HEK293T (cell line): ENCODE results near the gene C11orf21.
"Not testable (repeated sequence)": the region's sequence is repeated elsewhere in the genome, so short reads cannot be mapped to it uniquely, and the experiment has no call there.

Experiments
- CTCF ChIA-PET: fragments of 350-600 bp; formaldehyde crosslinking; extraction: SDS; loops from one replicate; lab custom pipeline; 2021; ENCODE audit warnings: antibody characterized with exemption, inconsistent platforms; lab: Yijun Ruan, JAX
- POLR2A ChIA-PET: fragments of 350-600 bp; formaldehyde crosslinking; extraction: SDS; loops from one replicate; lab custom pipeline; 2020; ENCODE audit warnings: antibody characterized with exemption, inconsistent platforms; lab: Yijun Ruan, JAX
- DNase-seq: peaks from one replicate; pipeline ENCODE4 v3.0.0; 2012; ENCODE audit warnings: mixed read lengths; ENCODE audit errors: extremely low spot score
- ARNT ChIP-seq: fragments of 450-650 bp; IDR thresholded peaks from 2 replicates; pipeline ENCODE4 v1.6.1; 2017; ENCODE audit warnings: mild to moderate bottlenecking
- BHLHE40 ChIP-seq: fragments of 450-650 bp; IDR thresholded peaks from 2 replicates; pipeline ENCODE4 v1.6.1; 2016; ENCODE audit warnings: mild to moderate bottlenecking, moderate library complexity, borderline replicate concordance
- CTBP1 ChIP-seq: fragments of 450-650 bp; IDR thresholded peaks from 2 replicates; pipeline ENCODE4 v1.6.1; 2016; ENCODE audit warnings: borderline replicate concordance
- ELF4 ChIP-seq: fragments of 450-650 bp; IDR thresholded peaks from 2 replicates; pipeline ENCODE4 v1.6.1; 2017; ENCODE audit warnings: antibody characterized with exemption
- FOXA1 ChIP-seq: fragments of 450-650 bp; IDR thresholded peaks from 2 replicates; pipeline ENCODE4 v1.6.1; 2016; ENCODE audit warnings: mild to moderate bottlenecking
- FOXK2 ChIP-seq: fragments of 450-650 bp; IDR thresholded peaks from 2 replicates; pipeline ENCODE4 v1.6.1; 2016; ENCODE audit warnings: mild to moderate bottlenecking
- FOXM1 ChIP-seq: fragments of 450-650 bp; IDR thresholded peaks from 2 replicates; pipeline ENCODE4 v1.6.1; 2017; ENCODE audit warnings: mild to moderate bottlenecking, borderline replicate concordance
- HDGF ChIP-seq: fragments of 450-650 bp; IDR thresholded peaks from 2 replicates; pipeline ENCODE4 v1.6.1; 2017; ENCODE audit warnings: antibody characterized with exemption, borderline replicate concordance
- L3MBTL2 ChIP-seq: fragments of 450-650 bp; conservative IDR thresholded peaks from 2 replicates; pipeline ENCODE4 v1.6.1; 2016; ENCODE audit warnings: mild to moderate bottlenecking
- LEF1 ChIP-seq: fragments of 450-650 bp; IDR thresholded peaks from 2 replicates; pipeline ENCODE4 v1.6.1; 2017; ENCODE audit warnings: mild to moderate bottlenecking, borderline replicate concordance
- NFRKB ChIP-seq: fragments of 450-650 bp; IDR thresholded peaks from 2 replicates; pipeline ENCODE4 v1.6.1; 2016; ENCODE audit warnings: mild to moderate bottlenecking, moderate library complexity
- PKNOX1 ChIP-seq: fragments of 450-650 bp; IDR thresholded peaks from 2 replicates; pipeline ENCODE4 v1.6.1; 2016
- SP1 ChIP-seq: fragments of 450-650 bp; IDR thresholded peaks from 2 replicates; pipeline ENCODE4 v1.6.1; 2017
- SUZ12 ChIP-seq: fragments of 450-650 bp; IDR thresholded peaks from 2 replicates; pipeline ENCODE4 v1.6.1; 2016; ENCODE audit warnings: mild to moderate bottlenecking
- TARDBP ChIP-seq: fragments of 450-650 bp; IDR thresholded peaks from 2 replicates; pipeline ENCODE4 v1.6.1; 2016
- ZNF384 ChIP-seq: fragments of 450-650 bp; IDR thresholded peaks from 2 replicates; pipeline ENCODE4 v1.6.1; 2016

The C11orf21 gene

GRCh38 chr11:2289859-2290258 is 11.9 kb downstream of the C11orf21 start:
- TF ChIP-seq ELF4, result no peak
- no peak for TF ChIP-seq CTBP1
- TF ChIP-seq FOXA1, result no peak
- no peak for TF ChIP-seq FOXM1
- no peak for TF ChIP-seq L3MBTL2
- no peak for TF ChIP-seq HDGF
- POLR2A ChIA-PET, result no interaction called here
- CTCF ChIA-PET, result no interaction called here
- no peak for DNase-seq

- ChIA-PET CTCF (no interaction called here), POLR2A (no interaction called here)
- TF ChIP-seq LEF1, result no peak
- no peak for TF ChIP-seq ELF4
- no peak for TF ChIP-seq ZNF384
- no peak for TF ChIP-seq BHLHE40
- TF ChIP-seq TARDBP, result no peak
- TF ChIP-seq SP1, result no peak
- TF ChIP-seq HDGF, result no peak
- no peak for TF ChIP-seq NFRKB
- TF ChIP-seq FOXA1, result no peak
- TF ChIP-seq FOXM1, result no peak
- no peak for TF ChIP-seq L3MBTL2
- TF ChIP-seq CTBP1, result no peak
- TF ChIP-seq SUZ12, result no peak
- TF ChIP-seq ARNT, result no peak
- TF ChIP-seq FOXK2, result no peak
- no peak for TF ChIP-seq PKNOX1
- DNase-seq, result no peak
Measured at GRCh38 chr11:2289350-2289749, 12.4 kb downstream of the C11orf21 start.

- no peak for TF ChIP-seq LEF1
- DNase-seq, result no peak
- CTCF ChIA-PET, result no interaction called here
- POLR2A ChIA-PET, result no interaction called here
Measured at GRCh38 chr11:2287091-2287490, 14.6 kb downstream of the C11orf21 start.

DNA sequence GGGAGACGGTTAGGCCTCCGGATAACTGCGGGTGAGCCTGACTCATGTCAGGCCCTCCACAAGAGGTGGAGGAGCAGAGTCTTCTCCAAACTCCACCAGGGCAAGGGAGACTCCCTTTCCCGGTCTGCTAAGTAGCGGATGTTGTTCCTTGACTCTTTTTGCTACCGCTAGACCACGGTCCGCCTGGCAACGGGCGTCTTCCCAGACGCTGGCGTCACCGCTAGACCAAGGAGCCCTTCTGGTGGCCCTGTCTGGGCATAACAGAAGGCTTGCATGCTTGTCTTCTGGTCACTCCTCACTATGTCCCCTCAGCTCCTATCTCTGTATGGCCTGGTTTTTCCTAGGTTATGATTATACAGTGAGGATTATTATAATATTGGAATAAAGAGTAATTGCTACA is 15.4 kb downstream of the C11orf21 start:
- CTCF ChIA-PET, POLR2A ChIA-PET, DNase-seq: not testable (repeated sequence)

GRCh38 chr11:2280208-2280607 is 21.5 kb downstream of the C11orf21 start:
- no peak for DNase-seq
- POLR2A ChIA-PET, result no interaction called here

GRCh38 chr11:2277933-2278523 is 23.7 kb downstream of the C11orf21 start:
- ChIA-PET CTCF (no interaction called here), POLR2A (no interaction called here)
- DNase-seq, result no peak
- no peak for TF ChIP-seq TARDBP
- TF ChIP-seq L3MBTL2, result no peak
- no peak for TF ChIP-seq FOXK2
- no peak for TF ChIP-seq FOXM1
- no peak for TF ChIP-seq NFRKB
- TF ChIP-seq ARNT, result no peak
- TF ChIP-seq ZNF384, result no peak
- TF ChIP-seq SUZ12, result no peak
- no peak for TF ChIP-seq ELF4
- no peak for TF ChIP-seq PKNOX1
- TF ChIP-seq FOXA1, result no peak
- no peak for TF ChIP-seq HDGF
- no peak for TF ChIP-seq SP1
- TF ChIP-seq LEF1, result no peak
- no peak for TF ChIP-seq BHLHE40
- no peak for TF ChIP-seq CTBP1

More at GRCh38 chr11:2280208-2280607, 21.5 kb downstream of the C11orf21 start:
- CTCF ChIA-PET, result interaction anchor here (0.6 kb wide), 1 partner anchor 162 kb away, joined by 3 read pairs; no protein-coding TSS in a partner anchor
- TF ChIP-seq L3MBTL2 (no peak), NFRKB (no peak), ARNT (no peak), LEF1 (no peak), HDGF (no peak), FOXK2 (no peak), PKNOX1 (no peak), ZNF384 (no peak), SP1 (no peak), ELF4 (no peak), TARDBP (no peak), CTBP1 (no peak), SUZ12 (no peak), BHLHE40 (no peak), FOXM1 (no peak), FOXA1 (no peak)

DNA sequence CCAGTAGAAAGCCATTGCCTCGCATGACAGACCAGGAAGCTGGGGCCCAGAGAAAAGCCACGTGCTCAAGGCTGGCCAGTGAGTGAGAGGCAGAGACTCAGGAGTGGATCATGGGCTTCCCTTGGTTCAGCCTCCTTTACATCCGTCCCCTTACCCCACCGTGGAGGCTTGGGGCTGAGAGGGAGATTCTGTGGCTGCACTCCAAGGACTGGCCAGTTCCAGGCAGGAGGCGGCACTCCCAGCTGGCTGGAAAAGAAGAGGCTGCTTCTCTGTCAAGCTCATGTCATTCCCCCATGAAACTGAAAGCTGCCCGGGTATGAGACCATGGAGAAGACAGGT is 24.7 kb downstream of the C11orf21 start:
- DNase-seq, result no peak
- TF ChIP-seq ZNF384, result no peak
- TF ChIP-seq SP1, result no peak
- no peak for TF ChIP-seq PKNOX1
- TF ChIP-seq FOXA1, result no peak
- TF ChIP-seq ELF4, result no peak
- no peak for TF ChIP-seq L3MBTL2
- no peak for TF ChIP-seq FOXK2
- TF ChIP-seq BHLHE40, result no peak
- no peak for TF ChIP-seq LEF1
- TF ChIP-seq FOXM1, result no peak
- no peak for TF ChIP-seq CTBP1
- no peak for TF ChIP-seq NFRKB
- TF ChIP-seq TARDBP, result no peak
- no peak for TF ChIP-seq SUZ12
- TF ChIP-seq ARNT, result no peak
- ChIA-PET POLR2A (no interaction called here), CTCF (no interaction called here)
